NCI-H1105 (cell line): ENCODE results near the gene JAG1.

Experiments used
- DNase-seq: peaks from one replicate; lab custom pipeline; 2025; lab: John Stamatoyannopoulos, UW

The JAG1 gene

DNA sequence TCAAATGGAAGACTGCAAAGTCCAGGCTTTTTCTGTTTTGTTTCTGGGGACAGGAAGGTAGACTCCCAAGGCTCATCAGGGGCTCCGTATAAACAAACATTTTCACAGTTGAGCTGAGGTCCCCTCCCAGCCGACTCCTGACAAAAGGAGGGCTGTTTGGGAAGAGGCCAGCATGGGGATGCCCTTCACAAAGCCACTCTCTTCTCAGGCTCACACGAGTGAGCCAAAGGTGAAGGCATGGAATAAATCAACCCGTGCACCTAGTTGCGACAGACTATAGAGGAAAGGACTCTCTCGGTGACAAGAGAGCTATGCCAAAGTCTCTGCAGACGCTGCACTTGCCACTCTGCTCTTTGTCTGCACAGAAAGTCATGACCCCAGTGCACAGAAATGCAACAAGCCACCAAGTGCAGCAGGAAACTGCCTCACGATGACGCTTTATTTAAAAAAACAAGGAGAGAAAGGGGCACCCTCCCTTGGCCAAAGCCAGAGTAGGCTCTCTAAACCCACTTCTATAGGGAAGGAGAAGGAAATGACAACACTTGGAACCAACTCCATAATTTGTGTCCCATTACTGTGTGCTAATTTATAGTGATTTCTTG, 21.0 kb downstream of the JAG1 start:
- no peak for DNase-seq

DNA sequence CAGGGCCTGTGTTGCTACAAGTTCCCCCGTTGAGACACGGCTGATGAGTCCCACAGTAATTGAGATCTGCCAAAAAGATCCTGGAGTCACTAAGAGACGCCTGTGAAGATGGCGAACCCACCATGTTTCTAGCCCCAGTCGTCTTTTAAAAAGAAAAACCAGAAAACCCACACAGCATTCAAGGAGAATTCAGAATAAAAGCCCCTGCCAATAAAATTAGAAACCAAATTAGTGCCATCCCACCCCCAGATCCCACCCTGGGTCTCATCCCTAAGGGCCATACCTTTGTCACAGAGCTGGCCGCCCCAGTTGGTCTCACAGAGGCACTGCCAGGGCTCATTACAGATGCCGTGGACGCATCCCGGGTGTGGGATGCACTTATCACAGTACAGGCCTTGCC, 21.6 kb downstream of the JAG1 start:
- DNase-seq = no peak

DNA sequence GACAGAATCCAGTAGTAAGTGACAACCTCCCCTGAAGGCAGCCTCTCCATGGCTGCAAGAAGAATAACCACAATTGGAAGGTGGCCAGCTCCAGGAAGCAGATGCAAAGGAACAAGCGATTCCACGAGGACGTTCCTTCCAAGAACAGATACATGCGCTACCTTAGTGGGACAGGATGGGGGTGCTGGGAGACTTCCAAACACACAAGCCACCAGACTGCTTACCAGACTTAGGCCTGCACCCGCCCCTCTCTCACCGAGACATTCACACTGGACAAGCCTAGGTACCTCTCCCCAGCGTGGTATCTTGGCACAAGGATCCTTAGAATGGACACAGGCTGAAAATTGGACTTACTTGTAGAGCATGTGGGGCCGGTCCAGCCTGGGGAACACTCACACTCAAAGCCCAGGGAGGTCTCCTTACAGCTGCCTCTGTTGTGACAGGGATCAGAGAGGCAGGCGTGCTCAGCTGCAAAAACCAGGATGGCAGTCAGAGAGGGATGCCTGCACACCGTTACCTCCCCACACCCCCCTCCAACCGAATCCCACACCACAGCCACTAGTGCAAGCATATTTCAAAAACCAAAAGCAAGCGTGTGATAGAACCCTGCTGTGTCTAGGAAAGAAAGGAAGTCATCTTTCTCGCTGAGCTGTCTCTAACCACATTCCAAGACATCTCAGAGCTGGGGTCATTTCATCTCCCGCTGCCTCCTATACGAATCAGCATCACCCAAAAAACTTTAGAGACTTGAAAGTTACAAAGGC, 22.4 kb downstream of the JAG1 start:
- no peak for DNase-seq

DNA sequence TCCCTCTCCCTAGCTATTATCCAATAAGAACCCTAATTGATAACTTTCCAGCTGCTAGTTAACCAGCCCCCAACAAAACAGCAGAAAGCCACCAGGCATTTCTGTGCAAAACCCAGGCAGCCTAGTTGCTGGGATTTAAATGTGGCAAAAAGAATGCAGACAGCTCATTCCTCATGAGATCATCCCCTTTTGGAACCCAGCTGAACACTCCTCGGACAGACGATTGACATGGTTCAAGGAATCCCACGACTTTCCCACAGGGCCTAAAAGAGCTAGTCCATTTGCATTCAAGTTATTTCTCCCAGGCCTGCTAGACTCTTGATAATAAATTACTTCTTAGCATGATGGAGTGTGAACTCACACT, 24.0 kb downstream of the JAG1 start:
- DNase-seq = no peak

DNA sequence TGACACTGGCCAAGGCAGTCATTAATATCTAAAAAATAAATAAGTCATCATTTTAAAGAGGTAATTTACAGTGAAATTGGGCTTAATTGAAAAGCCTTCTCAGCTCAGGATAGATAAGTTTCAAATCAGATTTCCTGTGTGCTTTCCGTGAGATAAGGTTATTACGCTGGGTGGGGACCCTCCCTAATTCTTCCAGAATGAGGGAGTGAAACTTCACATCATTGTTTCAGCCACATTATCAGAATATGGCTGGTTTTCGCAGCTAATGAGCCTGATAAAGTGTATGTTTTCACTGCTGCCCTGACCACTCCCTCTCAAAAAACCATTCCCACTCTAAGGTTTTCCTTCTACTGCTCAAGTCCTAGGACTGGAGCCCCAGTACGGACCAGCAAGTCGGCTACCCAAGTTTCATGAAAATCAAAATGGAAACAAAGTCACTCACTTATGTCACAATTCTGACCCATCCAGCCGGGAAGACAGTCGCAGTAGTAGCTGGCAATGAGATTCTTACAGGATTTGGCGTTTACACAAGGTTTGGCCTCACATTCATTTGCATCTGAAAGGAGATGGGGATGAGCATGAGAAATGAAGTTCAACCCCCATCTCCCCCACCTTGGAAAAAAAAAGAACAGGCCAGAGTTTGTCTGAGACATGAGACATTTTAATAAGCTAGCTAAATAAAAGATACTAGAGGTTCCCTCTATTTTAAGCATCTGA, 24.6 kb downstream of the JAG1 start:
- DNase-seq = no peak

DNA sequence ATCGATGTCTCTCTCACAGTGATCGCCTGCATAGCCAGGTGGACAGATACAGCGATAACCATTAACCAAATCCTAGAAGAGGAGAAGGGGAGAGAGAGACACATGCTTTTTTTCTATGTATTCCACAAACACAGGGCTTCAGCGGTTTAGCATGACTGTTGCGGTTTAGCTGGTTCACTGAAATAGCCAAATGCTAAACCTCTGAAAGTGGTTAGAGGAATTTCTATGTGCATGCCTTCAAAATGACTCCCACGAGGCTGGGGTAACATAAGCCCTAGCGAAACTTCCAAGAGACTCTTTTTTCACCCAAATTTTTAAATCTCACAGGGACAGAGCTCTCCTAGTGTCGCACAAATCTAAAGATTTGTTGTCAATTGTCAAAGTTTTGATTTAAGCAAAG, 25.1 kb downstream of the JAG1 start:
- DNase-seq = no peak

DNA sequence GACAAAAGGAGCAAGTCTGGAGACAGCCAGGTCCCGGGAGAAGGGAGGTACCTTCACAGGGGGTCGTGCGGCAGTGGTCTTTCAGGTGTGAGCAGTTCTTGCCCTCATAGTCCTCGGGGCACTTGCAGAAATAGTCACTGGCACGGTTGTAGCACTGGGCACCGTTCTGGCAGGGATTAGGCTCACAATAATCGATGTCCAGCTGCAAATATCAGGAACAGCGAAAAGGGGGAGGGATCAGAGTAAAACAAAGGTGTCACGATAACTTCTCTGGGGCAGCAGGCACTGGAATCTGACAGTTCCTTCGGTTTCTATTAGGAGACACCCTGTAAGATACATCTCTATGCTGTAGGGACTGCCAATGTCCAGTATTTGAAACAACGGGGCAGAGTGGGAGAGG, 25.9 kb downstream of the JAG1 start:
- no peak for DNase-seq

DNA sequence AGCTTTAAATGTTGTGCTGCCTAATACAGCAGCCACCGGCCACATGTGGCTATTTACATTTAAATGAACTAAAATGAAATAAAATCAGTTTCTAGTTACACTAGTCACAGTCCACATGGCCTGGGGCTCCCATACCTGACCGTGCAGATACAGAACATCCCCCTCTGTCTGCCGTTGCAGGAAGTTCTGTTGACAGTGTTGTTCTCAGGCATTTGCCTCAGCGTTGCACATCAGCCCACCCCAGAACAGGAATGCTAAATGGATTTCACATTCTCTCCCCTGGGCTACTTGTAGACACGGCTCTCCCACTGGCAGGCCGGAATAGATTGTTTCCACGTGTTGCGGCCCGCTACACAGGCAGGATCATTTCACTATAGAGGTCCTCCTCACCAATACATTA, 26.3 kb downstream of the JAG1 start:
- DNase-seq = no peak

DNA sequence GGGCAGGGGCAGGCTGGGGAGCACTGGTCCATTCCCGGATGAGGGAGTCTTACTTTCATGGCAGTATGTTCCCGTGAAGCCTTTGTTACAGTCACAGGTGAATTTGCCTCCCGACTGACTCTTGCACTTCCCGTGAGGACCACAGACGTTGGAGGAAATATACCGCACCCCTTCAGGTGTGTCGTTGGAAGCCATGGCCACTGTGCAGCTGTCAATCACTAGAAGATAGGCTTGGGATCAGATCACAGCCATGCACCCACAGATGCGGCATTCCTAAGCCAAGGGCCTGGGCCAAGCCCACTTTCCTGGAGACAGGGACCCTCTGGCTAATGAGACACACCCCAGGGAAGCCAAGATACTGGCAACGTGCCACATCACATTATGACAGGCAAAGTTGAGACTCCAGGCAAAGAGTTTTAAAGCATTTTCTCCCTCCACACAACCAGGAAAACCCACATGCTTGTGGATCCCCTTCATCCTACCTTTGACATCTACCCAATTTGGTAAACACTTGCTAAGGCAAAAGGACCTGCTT, 26.8 kb downstream of the JAG1 start:
- DNase-seq = no peak

DNA sequence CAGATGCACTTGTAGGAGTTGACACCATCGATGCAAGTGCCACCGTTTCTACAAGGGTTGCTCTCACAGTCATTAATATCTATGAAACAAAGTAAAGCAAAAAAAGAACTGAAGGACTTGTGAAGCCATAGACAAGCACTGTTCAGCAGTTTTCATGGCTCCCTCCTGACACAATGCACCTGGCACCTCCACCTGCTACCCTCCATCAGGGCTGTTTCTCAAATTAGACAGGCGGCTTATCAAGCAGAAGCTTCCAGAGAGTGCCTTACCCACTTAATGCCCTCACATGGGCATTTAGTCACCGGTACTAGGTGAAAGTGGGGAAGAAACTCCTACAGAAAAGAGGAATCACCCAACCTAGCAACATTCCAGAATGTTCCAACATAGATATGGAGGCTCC, 27.8 kb downstream of the JAG1 start:
- DNase-seq = no peak

DNA sequence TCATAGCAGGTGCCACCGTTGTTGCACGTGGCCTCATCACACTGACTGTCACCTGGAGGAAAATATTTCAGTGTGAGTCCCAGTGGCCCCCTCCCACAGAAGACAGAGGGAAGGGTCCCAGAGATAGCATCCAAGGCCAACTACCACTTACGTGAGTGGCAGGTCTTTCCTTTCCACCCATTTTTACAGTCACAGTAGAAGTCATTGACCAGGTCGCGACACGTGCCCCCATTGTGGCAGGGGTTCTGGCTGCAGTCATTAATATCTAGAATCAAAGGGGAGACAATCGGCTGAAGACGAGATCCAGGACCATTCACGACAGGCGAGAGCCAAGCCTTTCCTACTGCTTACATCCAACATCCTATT, 28.6 kb downstream of the JAG1 start:
- DNase-seq = no peak

DNA sequence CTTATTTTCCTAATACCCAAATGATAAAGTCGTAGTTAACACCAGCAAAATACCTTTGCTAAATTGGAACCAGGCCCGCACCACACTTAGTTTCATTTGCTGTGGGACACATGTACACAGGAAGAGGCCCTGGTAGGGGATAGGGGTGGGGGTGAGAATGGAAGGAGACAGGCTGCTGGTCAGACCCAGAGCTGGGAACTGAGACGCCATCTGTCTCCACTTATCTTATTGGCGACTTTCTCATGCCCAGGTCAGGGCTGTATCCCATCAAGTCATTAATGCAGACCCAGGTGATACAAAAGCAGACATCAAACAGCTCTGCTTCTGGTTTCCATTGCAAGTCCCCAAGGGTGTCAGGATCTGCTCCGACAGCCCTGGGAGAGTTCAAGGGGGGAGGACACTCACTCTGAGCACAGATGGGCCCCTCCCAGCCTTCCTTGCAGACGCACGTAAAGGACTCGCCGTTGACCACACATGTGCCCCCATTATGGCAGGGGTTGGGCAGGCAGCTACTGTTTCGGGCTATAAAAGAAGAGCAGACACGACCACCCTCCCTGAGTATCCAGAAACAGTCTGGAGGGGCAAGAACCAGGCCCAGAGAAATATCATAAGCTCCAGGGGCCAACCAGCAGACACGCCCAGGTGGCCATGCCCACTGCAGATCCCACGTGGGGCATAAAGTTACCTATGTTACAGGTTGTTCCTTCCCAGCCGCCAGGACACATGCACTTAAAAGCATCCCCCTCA, 29.2 kb downstream of the JAG1 start:
- no peak for DNase-seq

DNA sequence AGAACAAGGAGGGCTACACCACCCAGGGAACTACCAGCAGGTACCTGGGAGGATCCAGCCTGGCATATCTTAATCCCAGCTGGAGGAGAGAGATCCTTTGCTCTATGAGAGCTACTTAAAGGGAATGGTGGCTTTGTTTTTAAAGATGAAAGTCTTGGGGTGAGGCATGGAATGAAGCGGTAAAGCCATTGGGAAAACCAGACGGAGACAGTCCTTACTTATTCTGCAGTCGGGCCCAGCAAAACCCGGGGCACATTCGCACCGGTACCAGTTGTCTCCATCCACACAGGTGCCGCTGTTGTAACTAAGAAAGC, 30.3 kb downstream of the JAG1 start:
- DNase-seq = no peak

DNA sequence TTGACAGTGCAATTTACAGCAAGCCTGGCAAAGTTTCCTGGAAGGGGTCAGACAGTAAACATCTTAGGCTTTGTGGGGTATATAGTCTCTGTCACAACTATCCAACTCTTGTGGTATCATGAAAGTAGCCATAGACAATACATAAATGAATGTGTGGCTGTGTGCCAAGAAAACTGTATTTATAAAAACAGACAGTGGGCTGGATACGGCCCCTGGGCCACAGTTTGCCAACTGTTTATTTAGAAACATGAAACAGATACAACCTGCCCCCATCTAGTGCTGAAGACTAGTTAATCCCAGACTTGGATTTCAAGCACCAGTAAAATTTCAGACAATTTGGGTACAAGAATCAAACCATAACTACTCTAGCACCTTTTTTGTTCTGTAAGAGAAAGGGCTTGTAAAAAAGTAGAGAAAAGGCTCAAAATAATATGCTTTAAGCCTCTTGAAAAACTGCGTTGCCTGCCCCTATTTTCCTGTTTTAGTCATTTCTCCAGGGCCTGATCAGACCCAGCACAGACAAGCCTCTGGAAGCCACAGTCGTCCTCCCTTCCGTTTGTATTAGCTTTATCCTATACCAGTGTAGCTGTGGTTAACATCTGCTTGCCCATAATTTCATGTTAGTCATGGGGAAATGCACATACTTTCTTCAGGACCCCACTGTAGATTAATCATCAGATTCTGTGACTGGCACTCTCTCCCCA, 30.8 kb downstream of the JAG1 start:
- no peak for DNase-seq

DNA sequence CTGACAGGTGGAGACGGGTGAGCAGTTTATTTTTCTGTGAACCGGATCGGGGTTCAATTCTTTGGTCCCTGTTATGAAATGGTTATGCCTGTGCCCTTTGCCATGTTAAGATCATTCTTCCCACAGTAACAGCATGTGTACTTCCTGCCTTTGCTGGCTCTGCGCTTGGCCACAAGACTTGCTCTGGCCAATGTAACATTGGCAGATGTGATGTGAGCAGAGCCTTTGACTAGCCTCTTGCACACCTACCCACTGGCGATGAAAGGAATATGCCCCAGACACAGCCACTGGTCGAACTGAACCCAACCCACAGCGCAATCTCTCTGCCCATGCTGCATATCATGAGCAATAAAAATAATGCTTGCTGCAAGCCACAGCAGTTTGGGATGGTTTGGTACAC, 31.9 kb downstream of the JAG1 start:
- no peak for DNase-seq

DNA sequence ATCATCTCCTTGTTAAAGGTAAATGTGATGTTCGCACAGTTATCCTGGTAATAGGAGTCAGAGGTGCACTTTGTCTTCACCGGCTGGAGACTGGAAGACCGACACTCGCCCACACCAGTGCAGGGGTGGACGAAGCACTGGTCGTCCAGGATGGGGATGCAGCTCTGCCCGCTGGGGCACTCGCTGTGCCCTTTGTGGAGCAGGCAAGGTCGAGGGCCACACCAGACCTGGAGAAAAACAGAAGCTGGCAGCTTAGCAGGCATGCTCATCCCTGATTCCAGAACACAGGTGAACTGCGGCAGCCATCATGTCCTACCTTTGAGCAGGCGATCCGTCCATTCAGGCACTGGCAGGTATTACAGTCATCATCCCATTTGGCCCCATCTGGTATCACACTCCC, 32.3 kb downstream of the JAG1 start:
- no peak for DNase-seq

DNA sequence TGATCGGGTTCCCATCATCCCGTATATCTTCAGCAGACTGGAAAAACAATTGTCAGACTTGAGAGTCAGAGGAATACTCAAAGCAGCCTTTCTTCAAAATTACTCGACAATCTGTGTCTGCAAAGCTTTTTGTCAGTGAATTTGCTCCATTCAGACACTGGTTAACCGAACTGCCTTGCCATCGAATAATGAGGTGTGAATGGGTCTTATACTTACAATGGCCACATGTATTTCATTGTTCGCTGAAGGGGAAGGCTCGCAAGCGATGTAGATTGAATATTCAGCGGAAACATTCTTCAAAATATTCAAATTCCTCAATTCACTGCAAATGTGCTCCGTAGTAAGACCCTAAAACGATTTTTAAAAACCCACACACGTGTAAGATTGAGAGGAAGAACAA, 32.9 kb downstream of the JAG1 start:
- no peak for DNase-seq

DNA sequence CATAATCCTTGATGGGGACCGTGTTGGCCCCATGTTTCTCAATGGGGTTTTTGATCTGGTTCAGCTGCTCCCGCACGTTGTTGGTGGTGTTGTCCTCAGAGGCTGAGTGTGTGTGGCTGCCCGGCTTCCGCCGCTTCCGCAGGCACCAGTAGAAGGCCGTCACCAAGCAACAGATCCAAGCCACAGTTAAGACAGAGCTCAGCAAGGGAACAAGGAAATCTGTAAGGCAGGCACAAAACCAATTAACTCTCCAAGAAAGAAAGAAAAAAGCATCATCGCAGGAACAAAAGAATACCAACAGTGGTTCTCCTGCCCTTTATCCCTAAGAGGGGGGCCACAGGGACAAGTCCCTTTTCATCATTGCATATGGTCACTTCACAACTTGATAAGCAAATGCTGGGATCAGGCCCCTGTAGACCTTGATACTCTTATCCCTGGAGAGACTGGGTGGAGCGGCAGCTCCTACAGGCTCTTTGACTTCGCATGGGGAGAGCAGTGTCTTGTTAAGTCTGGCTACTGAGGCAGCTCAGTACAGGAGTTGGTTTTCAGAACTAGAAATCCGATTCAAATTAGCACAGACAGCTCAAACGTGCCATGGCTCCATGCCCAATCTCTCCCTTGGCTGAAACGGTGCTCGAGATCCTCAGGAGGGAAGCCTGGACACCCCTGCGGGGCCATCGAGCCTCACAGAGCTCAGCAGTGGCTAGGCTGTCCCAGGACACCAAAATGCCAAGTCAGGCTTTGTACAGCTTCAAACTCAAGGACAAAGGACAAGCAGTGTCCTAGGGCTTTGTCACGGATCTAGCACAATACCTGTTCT, 33.9 kb downstream of the JAG1 start:
- no peak for DNase-seq

DNA sequence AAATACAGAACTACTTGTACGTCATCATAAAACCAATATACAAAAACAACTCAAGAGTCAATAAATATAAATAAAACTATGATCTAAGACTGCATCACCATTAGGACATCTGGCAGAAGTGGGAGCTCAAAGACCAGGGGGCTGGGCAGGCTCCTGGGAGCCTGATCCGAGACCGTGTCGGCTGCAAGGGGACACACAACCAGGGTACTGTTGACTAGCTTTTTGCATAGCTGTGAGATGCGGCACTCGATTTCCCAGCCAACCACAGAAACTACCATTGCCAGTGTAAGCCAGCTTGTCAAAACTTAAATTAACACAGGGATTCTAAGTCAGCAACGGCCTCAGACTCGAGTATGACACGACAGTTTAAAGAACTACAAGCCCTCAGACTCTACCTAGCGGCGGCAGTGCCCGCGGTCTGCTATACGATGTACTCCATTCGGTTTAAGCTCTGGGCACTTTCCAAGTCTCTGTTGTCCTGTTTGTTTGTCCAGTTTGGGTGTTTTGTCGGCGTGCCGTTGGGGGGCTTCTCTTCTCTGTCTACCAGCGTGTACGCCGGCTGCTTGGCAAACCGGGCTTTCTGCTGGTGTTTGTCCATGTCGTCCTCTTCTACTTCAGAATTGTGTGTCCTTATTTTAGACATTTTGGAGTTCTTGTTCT, 34.6 kb downstream of the JAG1 start:
- no peak for DNase-seq

DNA sequence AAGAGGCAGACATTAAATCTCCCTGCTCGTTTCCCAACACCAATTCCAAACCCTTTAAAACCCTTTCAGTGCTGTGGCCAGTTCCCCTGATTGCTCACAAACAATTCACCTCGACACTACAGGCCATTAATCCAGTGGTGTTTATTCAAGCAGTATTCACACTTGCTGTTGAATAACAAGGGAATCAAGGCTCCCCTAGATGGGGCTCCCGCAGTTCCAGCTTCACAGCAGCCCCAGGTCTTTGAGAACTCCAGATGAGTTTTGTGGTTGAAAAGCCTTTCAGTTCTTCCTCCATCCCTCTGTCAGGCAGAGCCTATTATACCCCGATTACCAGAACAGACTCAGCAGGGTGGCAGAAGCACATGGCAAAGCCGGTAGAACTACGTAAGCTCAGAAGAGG, 36.2 kb downstream of the JAG1 start:
- DNase-seq = no peak
